NCI-H82 (cell line): ENCODE measurements around the gene GET3.
"Not testable (repeated sequence)": the region's sequence is repeated elsewhere in the genome, so short reads cannot be mapped to it uniquely, and the experiment has no call there.

ENCODE experiments used
- DNase-seq: peaks from one replicate; lab custom pipeline; 2025; lab: John Stamatoyannopoulos, UW

The GET3 gene

DNA sequence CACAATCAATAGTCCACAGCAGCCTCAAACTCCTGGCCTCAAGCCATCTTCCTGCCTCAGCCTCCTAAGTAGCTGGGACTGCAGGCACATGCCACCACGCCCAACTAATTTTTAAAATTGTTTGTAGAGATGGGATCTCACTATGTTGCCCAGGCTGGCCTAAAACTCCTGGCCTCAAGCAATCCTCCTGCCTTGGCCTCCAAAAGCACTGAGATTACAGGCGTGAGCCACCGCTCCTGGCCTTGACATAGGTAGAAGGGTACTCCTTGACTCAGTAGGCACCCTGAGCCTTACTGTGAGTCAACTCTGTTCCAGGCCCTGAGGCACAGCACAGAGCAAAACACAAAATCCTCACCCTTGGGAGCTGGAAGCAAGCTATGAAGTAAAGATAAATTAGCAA is 21.4 kb upstream of the GET3 start:
- DNase-seq = no peak

DNA sequence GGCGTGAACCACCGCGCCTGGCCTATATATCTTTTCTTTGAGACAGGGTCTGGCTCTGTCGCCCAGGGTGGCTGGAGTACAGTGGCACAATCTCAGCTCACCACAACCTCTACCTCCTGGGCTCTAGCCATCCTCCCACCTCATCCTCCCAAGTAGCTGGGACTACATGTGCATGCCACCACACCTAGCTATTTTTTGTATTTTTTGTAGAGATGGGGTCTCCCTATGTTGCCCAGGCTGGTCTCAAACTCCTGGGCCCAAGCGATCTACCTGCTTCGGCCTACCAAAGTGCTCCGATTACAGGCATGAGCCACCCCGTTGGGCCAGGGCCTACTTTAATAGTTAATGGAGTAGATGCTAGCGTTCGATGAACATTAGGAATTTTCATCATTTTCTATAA is 17.0 kb upstream of the GET3 start:
- no peak for DNase-seq

DNA sequence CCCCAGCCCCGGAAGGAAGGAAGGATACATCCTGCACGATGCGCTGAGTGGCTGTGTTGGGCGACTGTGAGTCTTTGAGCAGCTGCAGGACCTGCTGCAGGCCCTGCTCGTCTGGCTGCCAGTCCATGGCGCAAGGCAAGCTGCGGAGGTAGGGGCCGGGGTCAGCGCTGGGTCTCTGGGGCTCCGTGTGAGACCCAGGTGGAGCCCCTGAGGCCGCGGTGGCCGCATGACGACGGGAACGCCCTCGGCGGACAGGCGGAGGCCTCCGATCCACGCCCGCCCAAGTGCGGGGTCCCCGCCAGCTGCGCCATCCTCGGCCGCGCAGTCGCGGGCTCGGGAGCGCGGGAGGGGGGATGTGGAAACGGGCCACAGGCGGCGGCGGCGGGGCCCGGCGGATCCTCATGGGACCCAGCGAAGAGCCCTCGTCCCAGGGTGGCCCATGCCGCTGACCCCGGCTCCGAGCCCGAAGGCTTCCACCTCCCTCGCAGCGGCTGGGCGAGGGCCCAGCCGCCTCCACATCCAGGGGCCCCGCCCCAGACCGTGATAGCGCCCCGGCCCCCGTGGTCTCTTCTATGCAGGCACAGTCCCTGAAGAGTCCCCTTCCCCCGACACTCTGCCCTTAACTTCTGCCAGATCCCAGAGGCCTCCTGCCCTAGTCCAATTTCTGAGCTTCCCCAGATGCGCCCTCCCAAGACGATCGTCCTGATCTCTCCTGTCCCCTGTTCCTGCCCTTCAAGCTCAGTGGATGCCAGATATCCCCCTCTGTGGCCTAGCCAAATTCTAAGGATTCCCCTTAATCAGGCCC is 16.2 kb upstream of the GET3 start:
- DNase-seq = no peak

DNA sequence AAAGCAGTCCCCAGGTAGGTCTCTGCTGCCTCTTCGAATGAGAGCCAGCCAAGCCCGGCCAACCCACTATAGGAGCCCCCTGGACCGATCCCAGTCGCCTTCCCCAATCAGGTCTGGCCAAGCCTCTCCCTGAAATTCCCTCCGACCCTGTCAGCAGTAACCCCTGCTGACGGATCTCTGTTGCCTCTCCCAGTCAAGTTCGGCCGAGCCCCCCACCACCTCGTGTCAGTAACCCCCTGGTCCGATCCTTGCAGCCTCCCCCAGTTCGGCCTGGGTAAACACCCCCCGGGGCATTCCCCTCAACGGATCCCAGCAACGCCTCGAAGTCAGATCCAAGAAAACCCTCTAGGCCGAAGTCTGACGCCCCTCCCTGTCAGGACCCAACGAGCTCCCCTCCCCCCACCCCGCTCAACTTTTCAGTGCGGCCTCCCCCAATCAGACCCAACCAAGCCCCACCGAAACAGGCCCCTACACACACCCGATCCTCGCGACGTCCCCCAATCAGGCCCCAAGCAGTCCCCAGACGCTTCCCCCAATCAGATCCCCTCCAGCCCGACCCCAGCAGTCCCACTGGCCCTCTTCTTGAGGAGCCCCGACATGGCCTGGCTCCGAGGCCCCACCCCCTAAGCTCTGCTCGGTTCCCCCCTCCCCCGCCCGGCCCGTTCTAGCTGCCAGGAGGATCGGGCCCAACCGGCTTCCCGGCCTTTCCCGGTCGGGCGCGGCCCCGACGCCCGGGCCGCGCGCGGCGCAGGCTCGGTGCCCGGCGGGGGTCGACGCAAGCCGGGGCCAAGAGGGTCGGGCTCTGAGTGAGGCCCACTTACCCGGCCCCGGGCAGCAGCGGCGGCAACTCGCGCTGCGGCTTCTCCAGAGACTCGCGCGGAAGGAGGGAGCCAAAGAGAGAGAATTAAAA is 15.4 kb upstream of the GET3 start:
- peak; percentile 72 for DNase-seq

DNA sequence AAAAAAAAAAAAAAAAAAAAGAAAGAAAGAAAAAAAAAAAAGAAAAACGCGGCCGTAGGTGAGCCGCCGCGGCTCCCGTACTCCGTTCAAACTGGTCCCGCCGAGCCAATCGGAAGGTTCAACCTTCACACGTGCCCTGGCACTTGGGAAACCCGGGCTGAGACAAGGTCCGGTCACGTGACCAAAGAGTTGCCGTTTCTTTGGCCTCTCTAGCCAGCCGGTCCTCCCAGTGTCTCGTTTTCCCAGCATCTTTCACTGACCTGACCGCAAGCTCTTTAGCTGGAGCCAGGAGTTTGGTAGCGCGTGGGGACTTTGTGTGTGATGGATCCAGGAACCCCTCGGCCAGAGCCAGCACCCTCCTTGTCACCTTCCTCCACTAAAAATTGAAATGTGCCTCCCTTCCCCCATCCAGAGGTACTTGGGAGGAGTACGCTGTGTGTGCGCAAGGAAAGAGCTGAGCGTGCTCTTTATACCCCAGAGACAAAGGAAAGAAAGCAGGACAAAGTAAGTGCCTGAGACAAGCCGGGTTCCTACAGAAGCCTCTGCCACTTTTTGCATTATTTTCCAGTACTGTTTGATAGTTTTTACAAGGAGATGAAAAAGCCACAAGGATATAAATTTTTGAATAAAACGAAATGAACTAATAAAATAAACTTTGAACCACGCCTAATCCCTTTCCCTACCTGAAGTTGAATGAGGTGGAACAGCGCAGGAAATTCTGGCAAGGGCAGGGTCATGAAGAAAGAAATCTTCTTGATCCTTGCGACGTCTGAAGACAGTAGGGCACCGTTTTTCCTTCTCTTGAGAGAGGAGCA is 14.5 kb upstream of the GET3 start:
- DNase-seq = peak; percentile 100

DNA sequence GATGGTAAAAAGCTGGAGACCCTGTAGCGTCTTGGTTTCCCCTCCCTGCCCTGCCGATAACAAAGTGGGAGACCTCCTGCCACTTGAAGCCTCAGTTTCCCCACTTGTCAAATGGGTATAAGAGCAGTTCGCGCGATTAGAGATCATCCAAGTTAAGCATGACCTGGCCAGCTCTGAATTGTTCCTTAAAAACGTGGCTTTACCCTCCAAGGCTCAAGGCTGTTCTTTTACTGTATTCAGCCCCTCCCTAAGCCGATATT is 14.0 kb upstream of the GET3 start:
- DNase-seq = peak; percentile 77

DNA sequence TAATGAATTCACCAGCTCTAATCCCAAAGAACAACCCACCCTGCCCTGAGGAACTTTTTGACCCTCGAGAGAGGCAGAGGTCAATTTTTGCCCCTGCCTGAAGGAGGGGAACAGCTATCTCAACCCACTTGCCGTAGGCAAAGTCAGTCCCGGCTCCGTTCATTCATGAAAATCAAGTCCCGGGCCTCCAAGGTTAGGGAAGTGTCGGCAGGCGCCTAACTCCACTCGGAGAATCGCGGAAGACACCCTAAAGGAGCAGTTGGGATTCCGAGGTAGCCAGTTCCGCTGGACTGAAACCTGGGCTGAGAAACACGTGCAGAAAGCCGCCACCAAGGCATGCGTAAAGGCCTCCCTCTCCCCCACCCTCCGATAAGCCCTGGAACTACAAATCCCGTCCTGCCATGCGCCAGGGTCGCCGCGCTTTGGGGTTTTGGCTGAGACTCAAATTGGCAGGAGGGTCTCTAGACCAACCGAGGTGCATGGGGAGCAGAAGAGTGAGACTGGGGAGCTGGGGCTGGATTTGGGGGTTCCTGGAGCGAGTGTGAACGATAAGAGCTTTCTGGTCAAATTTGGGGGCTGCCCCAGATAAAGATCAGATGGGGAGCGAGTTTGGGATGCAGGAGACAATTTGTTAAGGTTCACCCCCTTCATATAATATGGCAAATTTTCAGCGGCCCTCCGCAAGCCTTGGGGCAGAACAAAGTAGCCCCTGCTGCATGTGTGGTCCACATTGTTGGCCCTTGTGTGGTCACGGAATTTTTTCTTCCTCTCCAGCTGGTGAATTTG is 13.5 kb upstream of the GET3 start, which contains the start of gene TNPO2:
TNPO2 (minus strand) TSS at position 292 of the 786 bp plus-strand sequence. CDS start 2,955 bp downstream, outside the sequence.
- DNase-seq = peak; percentile 97

DNA sequence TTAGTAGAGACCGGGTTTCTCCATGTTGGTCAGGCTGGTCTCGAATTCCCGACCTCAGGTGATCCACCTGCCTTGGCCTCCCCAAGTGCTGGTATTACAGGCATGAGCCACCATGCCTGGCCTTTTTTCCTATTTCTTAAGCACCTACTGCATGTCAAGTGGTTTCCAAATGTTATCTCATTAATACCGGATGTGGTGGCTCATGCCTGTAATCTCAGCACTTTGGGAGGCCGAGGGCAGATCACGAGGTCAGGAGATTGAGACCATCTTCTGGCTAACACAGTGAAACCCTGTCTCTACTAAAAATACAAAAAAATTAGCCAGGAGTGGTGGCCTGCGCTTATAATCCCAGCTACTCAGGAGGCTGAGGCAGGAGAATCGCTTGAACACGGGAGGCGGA is 11.7 kb upstream of the GET3 start:
- not testable (repeated sequence) for DNase-seq

DNA sequence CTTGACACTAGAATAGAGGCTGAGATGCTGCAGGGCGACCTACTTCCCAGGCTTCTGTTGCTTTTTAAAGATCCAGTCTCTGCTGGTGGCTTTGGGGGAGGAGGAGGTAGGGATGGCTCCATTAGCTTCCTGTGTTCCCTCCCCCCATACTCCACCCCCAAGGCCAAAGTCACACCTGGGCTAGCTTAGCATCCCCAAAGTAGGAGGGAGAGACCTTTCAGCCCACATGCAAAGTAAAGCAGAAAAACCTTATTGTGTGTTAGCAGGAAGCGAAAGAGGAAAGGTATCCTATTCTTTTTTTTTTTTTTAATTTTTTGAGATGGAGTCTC is 10.3 kb upstream of the GET3 start:
- DNase-seq = no peak

DNA sequence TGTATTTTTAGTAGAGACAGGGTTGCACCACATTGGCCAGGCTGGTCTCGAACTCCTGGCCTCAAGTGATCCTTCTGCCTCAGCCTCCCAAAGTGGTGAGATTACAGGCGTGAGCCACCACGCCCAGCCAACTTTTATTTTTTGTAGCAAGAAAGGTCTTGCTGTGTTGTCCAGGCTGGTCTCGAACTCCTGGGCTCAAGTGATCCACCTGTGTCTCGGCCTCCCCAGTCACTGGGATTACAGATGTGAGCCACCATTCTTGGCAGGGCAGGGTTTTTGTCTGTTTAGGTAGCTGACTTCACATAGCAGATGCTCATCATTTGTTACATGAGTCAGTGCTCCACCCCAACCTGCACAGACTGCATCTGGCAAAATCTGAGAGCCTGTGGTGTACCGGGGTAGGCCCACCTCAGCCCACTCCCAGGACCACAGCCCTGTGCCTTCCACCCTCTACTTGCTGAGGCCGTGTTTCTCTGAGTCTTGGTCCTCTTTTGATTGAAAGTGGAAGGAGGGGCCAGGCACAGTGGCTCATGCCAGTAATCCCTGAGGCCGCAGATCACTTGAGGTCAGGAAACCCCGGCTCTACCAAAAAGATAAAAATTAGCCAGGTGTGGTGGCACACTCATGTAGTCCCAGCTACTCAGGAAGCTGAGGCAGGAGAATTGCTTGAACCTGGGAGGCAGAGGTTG is 9.4 kb upstream of the GET3 start:
- peak; percentile 47 for DNase-seq

DNA sequence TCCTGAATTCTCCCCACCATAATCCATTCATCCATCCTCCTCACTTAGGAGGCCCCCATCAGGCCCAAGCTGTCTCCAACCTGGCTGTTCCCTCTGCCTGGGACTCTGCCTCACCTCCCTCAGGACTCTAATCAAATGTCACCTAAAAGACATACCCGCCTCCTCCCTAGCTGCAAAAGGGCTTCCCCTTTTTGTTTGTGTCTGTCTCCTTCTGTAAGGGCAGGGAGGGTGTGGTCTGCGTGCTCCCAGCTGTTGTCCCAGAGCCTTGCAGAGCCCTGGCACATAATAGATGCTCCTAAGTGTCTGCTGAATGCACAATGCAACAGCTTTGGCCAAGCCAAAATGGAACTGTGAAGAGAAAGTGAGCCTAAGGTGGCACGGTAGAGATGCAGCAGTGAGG is 7.2 kb upstream of the GET3 start:
- DNase-seq = no peak

DNA sequence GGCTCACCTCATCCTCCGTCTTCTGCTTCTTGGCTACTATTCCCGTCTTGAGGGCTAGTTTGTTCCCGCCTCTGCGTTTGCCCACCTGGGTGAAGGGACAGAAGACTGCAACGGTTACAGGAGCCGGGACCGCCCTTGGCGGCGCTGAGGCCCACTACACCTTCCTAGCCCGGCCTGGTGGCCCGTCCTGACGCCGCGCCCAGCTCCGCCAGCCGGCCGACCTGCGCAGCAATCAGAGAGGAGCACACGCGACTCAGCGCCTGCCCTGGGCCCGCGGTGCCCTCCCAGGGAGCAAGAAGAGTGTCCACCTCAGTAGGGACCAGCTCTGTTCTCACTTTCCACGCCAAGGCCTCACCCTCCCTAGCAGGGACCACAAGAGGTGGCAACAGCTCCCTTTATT is 6.0 kb upstream of the GET3 start:
- no peak for DNase-seq

DNA sequence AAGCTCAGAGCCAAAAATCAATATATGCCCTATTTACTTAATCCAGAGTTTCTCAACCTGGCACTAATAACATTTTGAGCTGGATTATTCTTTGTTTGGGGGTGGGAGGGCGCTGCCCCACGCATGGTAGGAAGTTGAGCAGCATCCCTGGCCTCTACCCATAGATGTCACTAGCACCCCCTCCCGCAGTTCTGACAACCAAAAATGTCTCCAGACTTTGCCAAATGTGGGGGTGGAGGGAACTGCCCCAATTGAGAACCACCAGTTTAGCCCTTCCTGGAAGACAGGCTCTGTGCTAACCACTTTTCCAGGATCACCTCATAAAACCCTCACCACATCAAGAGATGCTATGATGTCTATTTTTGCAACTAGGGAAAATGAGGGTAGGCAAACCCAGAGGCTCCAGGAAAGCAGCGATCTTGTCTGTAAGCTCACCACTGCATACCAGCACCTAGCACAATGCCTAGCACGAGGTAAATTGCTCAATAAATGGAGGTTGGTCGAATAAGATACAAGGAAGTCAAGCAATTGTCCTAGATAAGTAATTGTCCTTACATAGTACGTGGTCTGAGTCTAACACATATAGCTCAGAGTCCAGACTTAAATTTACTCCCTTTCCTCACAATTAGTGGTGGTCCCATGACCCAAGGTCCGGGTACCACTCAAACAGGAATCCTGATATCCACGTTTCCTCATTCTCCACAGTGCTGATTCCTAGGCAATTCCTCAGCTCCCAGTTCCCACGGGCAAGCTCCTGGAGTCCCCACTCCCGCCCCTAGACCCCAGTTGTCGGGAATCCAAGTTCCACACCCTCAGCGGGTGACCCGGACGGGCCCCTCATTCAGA is 3.7 kb upstream of the GET3 start:
- peak; percentile 69 for DNase-seq

DNA sequence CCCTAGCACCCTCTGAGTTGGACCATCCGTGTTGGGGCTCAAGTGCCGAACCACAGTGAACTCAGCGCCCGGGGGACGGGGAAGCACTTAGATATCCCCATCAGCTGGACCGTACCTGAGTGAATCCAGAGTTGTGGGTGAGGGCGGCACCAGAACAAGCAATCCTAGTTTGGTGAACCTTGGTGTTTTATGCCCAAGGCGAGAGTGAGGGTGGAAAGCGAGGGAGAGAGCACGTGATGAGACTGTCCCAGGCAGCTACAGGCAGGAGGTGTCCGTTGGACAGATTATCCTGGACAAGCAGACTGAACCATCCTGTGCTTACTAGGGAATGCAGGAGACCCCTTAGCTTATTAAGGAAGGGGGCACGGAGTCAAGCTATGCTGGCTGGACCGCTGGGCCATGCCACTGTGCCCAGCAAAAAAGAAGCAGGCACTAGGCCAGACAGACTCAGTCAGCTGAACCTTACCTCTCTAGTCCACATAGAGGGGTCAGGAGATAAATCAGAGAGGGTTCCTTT is 596 bp downstream of the GET3 start:
- DNase-seq = no peak

DNA sequence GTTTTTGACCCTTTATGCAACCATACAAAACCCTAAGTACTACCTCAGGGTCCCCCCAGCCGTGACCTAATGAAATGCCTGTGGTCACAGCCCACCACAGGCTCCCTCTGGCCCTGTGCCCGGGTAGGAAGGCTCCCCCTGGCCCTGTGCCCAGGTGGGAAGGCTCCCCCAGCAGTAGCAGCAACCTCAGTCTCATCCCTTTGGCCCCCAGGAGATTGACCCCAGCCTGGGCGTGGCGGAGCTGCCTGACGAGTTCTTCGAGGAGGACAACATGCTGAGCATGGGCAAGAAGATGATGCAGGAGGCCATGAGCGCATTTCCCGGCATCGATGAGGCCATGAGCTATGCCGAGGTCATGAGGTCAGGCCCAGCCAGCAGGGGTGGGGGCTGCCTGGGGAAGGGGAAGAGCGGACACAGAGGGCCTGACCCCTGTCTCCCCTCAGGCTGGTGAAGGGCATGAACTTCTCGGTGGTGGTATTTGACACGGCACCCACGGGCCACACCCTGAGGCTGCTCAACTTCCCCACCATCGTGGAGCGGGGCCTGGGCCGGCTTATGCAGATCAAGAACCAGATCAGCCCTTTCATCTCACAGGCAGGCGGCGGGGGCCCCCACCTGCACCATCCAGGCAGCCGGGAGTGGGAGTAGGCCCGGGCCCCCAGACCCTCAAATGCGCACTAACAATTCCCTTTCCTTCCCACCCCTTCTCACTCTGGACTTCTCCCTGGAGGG is 8.0 kb downstream of the GET3 start:
- no peak for DNase-seq

DNA sequence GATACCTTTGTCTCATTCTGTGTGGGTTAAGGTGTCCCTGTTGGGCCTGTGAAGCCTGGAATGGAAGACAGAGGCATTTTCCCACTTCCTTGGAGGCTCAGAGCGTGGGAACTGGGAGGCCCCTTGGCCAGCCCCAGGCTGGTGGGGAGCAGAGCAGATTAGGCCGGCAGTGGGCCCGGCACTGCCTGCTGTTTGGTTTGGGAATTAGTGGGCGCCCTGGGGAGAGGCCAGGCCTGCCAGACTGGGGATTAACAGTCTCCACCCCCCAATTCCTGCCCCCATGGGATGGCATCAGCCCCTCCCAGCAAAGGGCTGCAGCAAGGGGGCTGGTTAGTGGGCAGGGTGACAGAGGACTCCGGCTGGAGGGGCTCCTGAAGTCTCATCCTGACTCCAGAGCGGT is 11.2 kb downstream of the GET3 start:
- DNase-seq = peak; percentile 73

DNA sequence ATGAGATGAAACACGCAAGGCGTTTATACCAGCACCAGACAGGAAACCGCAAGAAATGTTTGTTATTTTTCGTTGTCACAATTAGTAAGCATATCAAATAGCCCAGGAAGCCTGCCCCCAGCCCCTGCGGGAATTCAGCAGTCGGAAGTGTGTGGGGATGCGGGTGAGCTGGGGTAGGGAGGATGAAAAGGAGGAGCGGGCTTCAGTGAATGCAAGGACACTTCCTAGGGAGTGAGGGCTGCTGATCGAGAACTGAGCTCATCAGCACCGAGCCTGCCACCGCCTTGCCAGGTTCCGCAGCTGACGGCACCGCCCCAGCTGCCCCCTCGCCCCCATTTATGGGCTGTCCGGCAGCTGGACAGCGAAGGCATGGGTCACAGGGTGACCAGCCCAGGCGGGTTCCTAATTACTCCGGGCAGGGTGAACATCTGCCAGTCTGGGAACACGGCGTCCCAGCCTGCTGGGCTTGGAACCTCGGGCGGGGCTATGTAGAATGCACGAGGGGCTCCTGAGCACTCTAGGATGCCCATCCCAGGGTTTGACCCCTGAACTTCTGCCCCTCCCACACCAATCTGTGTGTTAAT is 12.7 kb downstream of the GET3 start:
- no peak for DNase-seq

DNA sequence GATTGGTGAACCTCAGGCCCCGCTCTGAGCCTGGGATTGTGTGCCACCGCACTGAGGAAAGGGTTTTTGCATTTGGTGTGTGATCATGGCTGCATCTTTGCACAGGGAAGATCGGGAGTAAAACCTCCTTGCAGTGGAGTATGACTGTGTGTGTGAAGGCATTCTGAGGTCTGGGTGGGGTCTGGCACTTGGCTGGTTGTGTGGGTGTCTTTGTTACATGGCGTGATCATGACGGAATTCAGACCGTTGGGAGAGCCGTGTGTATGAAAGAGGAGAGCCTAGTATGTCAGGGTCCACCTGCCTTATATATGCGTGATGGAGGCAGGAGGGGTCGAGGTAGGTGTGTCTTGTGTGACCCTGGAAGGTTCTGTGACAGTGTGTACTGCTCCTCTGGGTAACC is 13.6 kb downstream of the GET3 start:
- no peak for DNase-seq

DNA sequence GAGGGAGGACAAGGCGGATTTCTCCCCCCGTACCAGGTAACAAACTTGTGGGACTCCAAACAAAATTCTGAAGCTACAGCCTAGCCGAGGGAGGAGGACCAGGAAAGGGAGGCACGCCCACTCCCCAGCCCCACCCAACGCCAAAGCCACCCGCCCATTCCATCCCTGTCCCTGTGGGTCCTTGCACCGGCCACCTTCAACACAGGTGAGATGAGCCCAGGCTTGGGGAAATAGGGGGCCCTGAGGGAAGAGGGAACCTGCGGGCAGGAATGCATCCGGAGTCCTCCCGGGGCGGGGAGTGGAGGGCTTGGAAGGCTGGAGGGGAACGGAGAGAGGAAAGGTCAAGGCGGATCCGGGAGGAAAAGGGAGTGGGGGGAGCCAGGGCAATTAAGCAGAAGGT is 14.3 kb downstream of the GET3 start, which contains the start of gene BEST2:
BEST2 (plus strand) TSS at position 157 of the 400 bp plus-strand sequence. CDS start 802 bp downstream, outside the sequence.
- no peak for DNase-seq
